ENCODE results near the gene TCP11X1.
"Not testable (repeated sequence)": the region's sequence is repeated elsewhere in the genome, so short reads cannot be mapped to it uniquely, and the experiment has no call there.

Gene TCP11X1

GRCh38 chrX:102214986-102215385 is at the start of gene TCP11X1:
Gene TCP11X1 (plus strand): TSS chrX:102215301.
- DNase-seq (ENCODE audit: extremely low read depth, low read depth): not testable (repeated sequence)

GRCh38 chrX:102185967-102186720 is 29.0 kb upstream of the TCP11X1 start:
- TF ChIP-seq CTCF (IDR thresholded peaks at IDR 0.05; ENCODE audit: low read depth, low read length): no peak
- DNase-seq (ENCODE audit: extremely low read depth, low read depth): no peak

DNA sequence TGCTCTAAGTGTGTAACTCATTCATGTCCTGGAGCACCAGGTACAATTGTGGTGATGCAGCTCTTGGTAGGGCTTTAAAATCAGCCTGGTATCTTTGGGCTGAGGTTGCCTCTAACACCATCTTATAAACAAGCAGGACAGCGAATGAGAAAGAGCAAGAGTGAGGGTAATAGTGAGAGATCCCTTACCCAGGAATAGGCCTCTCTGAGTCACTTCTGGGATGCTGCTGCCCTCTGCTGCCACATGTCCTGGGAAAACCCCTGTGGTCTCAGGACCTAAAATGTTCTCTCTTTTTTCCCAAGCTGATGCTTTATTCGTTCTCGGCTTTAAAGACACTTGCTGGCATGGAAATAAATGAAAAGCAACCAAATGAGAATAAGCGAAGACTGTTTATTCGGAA is 7.2 kb upstream of the TCP11X1 start:
- not testable (repeated sequence) for DNase-seq (ENCODE audit: extremely low read depth, low read depth)

- not testable (repeated sequence) for DNase-seq (ENCODE audit: extremely low read depth, low read depth)
Measured at GRCh38 chrX:102216497-102216896, 1.4 kb downstream of the TCP11X1 start.

DNA sequence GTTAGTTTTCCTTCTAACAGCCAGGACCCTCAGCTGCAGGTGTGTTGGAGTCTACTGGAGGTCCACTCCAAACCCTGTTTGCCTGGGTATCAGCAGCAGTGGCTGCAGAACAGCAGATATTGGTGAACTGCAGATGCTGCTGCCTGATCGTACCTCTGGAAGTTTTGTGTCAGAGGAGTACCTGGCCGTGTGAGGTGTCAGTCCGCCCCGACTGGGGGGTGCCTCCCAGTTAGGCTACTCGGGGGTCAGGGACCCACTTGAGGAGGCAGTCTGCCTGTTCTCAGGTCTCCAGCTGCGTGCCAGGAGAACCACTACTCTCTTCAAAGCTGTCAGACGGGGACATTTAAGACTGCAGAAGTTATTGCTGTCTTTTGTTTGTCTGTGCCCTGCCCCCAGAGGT is 20.6 kb downstream of the TCP11X1 start:
- DNase-seq (ENCODE audit: extremely low read depth, low read depth): not testable (repeated sequence)

- not testable (repeated sequence) for DNase-seq (ENCODE audit: extremely low read depth, low read depth)
Measured at GRCh38 chrX:102240265-102240664, 25.2 kb downstream of the TCP11X1 start.

GRCh38 chrX:102246893-102247292 is 31.8 kb downstream of the TCP11X1 start, which contains the start of gene NXF2:
Gene NXF2 (plus strand): TSS chrX:102247167. CDS start chrX:102307079, 59,912 bp downstream.
- DNase-seq (ENCODE audit: extremely low read depth, low read depth): not testable (repeated sequence)

DNA sequence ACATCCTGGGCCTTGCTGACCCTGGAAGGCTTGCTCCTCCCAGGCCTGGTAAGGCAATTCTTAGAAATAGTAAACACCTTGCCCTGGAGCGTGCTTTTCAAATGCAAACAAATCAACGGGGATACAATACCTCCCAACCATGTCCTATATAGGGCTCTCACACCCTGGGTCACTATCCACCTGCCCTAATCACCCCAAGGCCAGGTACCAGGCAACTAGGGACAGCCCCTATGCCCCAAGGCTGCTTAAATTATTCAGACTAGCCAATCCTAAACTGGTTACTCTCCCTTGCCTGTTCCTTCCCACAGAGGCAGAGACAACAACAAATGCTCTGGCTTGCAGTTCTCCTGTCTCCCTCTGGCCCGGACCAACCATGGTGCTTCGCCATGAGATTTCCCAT is 57.1 kb downstream of the TCP11X1 start:
- not testable (repeated sequence) for DNase-seq (ENCODE audit: extremely low read depth, low read depth)

Data from AG09319 (cell line).